Muscle of arm (tissue), 12 donors: ENCODE data around the gene MS4A6E. TPM values are rescaled to one million over a fixed set of nuclear protein-coding genes. Genes with fewer than 3 reads are reported as not detected.
"Not testable (repeated sequence)": the region's sequence is repeated elsewhere in the genome, so short reads cannot be mapped to it uniquely, and the experiment has no call there.

Source experiments
- DNase-seq: peaks from one replicate; pipeline ENCODE4 v3.0.0-alpha.2; 2013
- polyA plus RNA-seq, 12 donors: library from polyadenylated mRNA; unstranded; fragments of 120-200 nt; gene quantifications; one replicate each; pipeline ENCODE4 v1.2.1, GENCODE V29; 2013; ENCODE audit not compliant: insufficient read length in 12 of 12

Gene MS4A6E
- polyA plus RNA-seq, 12 donors, result not detected

GRCh38 chr11:60336767-60337391, 9.8 kb downstream of the MS4A6E start:
- DNase-seq, result no peak

- no peak for DNase-seq
Observed at GRCh38 chr11:60338053-60338452, 11.0 kb downstream of the MS4A6E start.

DNA sequence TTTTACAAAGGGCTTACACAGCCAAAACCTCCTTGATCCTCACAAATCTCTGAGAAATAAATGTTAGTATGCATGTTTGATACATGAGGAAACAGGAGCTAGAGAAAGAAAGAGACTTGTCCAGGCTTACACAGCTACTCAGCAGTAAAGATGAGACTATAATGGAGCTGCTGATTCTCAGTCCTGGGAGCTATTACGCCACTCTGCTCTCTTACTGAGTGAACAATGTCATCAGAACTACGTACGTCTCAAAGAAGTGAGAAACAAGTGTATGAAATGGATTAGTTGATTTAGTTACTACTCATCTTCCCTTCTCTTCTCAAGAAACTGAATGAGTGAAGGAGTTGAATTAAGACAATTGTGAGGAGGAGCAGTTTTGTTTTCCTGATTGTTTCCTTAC, 12.3 kb downstream of the MS4A6E start:
- DNase-seq, result no peak

DNA sequence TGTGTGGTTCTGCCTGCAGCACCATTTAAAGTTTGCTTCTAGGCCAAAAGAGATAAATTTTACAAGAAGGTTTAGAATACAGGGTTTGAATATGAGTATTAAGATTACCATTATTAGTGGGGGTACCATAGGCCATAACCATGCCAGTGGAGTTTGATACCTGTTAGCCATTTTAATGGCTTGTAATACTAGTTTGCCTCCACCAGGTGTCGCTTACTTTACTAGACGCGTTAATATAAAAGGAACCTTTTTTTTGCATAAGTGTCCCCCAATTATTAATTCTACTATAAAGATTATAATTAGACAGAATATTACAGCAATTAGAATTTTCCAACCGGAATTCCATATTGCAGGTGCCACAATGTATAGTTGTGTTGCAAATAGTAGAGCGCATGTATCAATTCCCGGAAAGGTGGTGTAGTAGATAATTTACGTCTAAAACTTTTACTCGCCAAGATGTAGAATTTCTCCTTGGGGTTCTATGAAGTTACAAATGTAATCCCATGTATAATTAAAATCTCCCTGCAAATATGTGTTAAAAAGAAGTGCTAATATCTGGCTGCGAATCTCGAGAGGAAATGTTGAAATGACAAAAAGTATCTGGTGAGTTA, 16.1 kb downstream of the MS4A6E start:
- DNase-seq, result no peak

GRCh38 chr11:60344146-60344545, 17.1 kb downstream of the MS4A6E start:
- no peak for DNase-seq

DNA sequence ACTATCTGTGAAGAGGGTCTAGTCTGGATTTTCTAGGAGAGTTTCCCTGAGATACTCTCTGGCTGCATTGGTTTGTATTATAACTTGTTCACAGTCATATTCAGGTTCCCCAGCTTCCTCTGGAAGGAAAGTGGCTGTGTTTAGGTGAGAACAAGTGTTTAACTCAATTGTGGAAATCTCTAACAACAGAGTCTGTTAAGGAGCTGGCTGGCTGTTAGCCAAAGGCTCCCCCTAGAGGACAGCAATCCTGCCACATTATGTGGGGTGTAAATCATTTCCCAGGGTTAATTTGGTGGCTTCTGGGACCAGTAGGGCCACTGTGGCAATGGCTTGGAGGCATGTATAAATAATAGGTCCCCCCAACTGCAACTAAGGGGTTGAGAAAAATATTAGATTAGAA, 18.4 kb downstream of the MS4A6E start:
- DNase-seq, result no peak

DNA sequence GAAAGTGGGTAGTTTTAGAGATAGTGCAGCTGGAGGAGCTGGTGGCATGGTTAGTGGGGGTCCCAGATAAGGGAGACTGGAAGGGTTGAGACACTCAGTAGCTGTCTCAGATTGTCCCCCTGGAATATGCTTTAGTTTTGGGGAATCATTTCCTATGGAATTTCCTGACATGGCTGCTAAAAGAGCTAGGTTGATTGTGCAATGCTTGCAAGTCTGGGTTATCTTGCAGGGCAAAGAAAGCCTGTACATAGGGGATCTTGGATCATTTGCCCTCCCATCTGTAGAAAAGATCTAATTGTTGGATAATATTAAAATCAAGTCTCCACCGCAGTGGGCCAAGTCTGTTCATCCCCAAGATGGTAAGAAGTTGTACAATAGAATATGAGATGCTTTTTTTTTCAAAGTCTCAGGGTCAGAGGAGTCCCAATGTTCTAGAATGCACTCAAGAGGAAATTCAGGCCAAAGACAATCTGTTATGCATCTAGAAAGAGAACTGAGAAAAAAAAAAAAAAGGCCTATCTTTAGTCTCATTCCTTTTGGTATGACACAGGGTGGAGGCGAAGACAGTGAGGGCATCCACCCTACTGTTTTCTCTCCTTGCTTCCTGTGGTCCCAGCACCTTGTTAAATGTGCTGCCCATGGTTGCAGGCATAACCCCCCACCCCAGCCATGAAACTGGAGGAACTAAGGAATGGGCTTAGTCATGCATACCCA, 20.2 kb downstream of the MS4A6E start:
- DNase-seq, result no peak

DNA sequence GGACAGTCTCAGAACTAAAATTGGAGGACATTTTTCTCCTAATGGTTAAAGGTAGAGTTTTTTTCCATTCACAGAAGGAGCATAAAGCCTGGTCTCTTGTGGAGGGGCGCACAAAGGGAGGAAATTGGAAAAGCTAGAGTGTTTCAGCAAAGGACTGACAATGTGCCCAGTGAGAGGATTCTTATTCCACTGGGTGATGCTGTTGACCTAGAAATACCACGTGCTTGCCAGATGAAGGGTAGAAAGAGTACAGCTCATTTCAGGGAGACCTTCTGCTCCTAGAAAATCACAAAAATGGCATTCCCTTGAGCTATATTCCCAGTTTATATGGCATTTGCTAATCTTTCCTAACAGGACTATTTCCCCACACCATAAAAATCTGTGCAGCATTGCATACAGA, 21.1 kb downstream of the MS4A6E start:
- no peak for DNase-seq

DNA sequence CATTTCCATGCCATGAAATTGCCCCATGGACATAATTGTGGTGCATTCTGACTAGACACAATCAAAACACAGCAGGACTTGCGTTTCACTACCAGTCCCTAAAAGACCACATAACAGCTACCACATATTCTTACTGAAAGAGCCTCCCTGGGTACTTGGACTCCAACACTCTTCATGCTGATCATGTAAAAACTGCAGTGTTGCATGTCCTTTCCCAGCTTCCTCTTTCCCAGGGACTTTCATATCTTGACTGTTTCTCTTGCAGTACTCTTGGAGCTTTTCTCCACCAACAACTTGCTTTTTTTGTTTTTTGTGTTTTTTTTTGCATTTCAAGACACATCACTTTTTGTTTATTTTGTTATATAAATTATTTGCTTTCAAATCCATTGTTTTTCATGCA, 22.9 kb downstream of the MS4A6E start:
- no peak for DNase-seq

DNA sequence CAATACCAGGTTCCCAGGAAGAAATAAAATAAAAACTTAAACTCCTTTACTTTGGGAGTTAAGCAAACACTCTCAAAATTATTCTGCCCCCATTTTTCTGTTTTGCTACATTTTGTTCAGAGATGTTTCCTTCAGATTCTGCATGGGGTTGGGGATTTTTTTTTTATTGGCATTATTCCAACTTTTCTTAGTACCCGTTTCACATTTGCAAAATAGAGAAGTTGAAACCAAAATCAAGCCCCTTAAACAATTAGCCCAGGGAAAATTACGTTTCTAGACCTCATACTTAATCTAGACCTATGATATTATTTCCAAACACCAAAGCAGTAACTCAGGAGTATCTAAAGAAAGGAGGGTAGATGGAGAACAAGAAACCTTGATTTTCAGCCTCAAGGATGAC, 30.7 kb downstream of the MS4A6E start:
- no peak for DNase-seq

- no peak for DNase-seq
Observed at GRCh38 chr11:60360621-60361020, 33.6 kb downstream of the MS4A6E start.

- DNase-seq, result no peak
Observed at GRCh38 chr11:60362241-60362640, 35.2 kb downstream of the MS4A6E start.

DNA sequence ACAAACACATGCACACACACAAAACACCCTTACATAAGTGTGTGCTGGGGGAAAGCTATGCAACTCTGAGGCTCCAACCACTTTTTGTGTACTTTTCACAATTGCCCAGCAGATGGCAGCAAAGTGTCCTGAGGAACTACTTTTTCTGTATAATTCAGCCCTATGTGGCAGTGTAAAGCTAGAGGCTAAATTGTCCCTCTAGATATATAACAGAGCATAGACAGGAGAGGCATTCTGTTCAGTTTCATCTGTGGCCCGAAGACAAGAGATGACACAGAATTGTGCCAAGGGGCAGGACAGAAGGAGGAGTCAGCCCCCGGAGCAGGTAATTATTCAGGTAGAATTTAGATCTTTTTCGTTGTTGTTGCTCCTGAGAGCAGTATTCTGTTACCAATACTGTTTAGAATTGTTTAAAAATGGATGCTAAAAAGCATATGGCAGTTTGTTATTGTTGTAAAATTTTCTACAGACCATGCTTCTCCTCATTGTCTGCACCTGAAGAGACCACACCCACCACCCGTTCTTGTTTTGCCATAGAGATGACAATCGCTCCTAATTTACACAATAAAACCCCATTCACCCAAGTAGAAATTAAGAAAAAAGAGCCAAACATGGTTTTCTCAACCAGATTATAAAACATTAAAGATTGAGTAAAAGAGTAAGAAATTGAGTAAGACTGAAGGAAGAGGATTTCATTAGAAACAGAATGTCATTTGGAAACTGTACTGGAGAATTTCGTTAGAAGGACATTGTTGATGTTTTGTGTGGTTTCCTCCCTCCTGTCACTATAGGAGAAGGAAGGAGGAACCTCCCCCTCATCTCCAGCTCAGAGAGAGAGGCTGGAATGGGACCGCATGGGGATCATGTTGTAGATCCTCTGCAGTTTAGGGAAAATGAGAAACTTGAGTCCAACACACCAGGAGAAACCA, 36.8 kb downstream of the MS4A6E start:
- peak; percentile 75 for DNase-seq

GRCh38 chr11:60366262-60366904, 39.3 kb downstream of the MS4A6E start:
- DNase-seq, result not testable (repeated sequence)

- DNase-seq, result no peak
Observed at GRCh38 chr11:60367009-60367408, 40.0 kb downstream of the MS4A6E start.

- no peak for DNase-seq
Observed at GRCh38 chr11:60367896-60368295, 40.8 kb downstream of the MS4A6E start.

DNA sequence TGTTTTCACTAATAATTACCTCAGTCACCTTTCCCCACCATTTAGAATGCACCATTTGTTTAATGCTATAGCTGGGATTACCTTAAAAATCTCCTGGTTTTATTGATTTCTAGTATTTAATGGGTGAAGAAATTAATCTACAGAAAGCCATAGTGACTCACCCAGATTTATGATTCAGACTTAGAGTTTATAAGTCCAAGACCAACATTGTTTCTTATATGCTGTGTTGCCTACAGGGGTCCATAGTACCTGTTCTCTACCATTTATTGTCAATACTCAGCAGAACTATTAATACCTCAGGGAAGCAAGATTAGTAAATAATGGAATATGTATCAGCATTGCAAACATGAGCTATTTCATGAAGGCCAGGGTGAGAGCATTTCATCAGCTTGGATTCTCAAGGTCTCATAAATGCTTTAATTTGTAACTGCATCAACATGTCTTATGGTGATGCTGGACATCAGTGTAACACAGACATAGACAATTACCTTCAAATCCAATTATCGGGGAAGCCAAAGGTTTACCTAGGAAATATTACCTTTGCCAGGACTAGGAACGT, 43.3 kb downstream of the MS4A6E start:
- DNase-seq, result no peak

DNA sequence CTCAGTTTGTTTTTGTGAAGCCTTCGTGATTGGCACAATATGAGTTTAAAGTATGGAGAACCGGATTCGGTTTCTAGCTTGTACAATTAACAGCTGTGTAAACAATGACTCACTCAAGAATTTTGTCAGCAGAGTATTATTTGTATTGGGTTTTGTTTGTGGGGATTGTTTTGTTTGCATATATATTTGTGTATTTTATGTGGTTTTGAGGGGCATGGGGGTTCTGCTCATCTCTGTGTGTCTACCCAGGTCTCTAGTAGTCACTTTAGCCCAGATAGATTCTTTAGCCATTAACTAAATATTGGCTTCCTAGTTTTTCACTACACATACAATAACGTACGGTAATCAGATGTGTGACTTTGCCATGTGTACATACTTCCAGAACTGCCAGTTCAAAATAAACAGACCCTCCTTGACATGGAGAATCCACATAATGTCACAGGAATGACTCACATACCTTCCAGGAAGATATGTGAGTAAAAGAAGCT, 43.8 kb downstream of the MS4A6E start:
- DNase-seq, result no peak

GRCh38 chr11:60371386-60371785, 44.3 kb downstream of the MS4A6E start:
- DNase-seq, result no peak

GRCh38 chr11:60371854-60372253, 44.8 kb downstream of the MS4A6E start:
- DNase-seq, result no peak

DNA sequence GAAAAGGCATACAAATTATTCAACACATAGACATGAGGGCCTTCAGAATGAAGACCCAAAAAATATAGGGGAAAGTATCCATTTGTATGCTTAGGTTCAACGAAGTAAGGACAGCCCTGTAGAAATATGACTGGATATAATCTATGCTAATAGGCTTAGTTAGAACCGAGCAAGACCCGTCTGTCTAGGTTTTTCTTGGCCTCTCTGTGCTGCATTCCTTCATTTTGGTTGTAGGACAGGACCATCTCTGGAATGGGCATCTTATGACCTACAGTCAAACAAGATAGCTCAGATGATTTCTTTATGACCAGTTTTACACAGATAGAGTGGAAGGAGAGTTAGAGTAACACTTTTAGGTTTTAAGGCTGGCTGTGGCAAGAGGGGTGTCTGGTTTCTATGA, 45.7 kb downstream of the MS4A6E start:
- DNase-seq, result no peak
